Measurements from ENCODE around the gene STOM. TPM values are rescaled to one million over a fixed set of nuclear protein-coding genes. Genes with fewer than 3 reads are reported as not detected.

Gene STOM
- polyA plus RNA-seq, 1 donor: 71.4 TPM

DNA sequence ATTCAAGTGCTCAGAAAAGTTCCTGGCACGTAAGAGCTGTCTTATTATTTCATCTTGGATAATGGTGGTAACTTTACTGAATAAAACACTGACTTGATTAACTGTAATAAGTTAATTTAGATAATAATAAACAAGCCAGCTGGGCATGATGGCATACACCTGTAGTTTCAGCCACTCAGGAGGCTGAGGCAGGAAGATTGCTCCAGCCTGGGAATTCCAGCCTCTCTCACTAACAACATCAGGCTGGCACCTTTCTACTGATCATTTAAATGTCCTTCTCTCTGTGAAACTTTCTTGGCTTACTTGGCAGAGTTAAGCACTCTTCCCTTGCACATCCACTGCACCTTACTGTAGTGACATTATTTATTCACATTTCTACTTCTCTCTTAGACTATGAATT lies 20.0 kb downstream of the STOM start:
- H3K36me3 ChIP-seq (ENCODE audit: control insufficient read depth, insufficient read depth, low read length): peaks cover 38% of the 10 kb centered on the region
- H3K27me3 ChIP-seq (ENCODE audit: control insufficient read depth, insufficient read depth, low read length): no peaks in the 10 kb centered on the region
- DNase-seq: no peak
- no peak overlapping the region for H3K4me3 ChIP-seq (ENCODE audit: low read length)
- H3K9me3 ChIP-seq (ENCODE audit: control insufficient read depth, low read depth, low read length): no peaks in the 10 kb centered on the region
- peaks cover 11% of the 10 kb centered on the region for H3K4me1 ChIP-seq (ENCODE audit: control insufficient read depth, insufficient read depth, low read length)
- WGBS (ENCODE audit: insufficient coverage, low lambda C conversion rate): no CpG with 5 or more reads among the region's 1 CpG
- H3K27ac ChIP-seq (ENCODE audit: low read length): no peak overlapping the region

DNA sequence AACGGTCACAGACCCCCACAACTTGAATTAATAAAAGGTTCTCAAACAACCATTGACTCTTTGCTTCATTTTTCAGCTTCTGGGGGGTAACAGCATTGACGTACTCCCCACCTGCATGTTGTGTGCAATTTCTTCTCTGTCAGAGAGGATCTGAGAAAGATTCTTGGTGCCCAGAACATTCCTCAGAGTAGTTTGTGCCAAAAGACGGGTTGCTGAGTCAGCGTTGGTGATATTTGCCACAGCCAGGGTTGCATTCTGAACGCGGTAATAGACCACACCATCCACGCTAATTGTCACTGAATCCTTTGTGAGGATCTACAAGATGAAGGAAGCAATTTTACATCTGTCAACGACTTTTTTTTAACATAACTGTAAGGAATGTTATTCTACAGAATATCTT lies 21.0 kb downstream of the STOM start:
- DNase-seq: no peak
- H3K27ac ChIP-seq (ENCODE audit: low read length): no peak overlapping the region
- H3K4me1 ChIP-seq (ENCODE audit: control insufficient read depth, insufficient read depth, low read length): peaks cover 8% of the 10 kb centered on the region
- H3K9me3 ChIP-seq (ENCODE audit: control insufficient read depth, low read depth, low read length): no peaks in the 10 kb centered on the region
- H3K36me3 ChIP-seq (ENCODE audit: control insufficient read depth, insufficient read depth, low read length): peaks cover 38% of the 10 kb centered on the region
- no peak overlapping the region for H3K4me3 ChIP-seq (ENCODE audit: low read length)
- no peaks in the 10 kb centered on the region for H3K27me3 ChIP-seq (ENCODE audit: control insufficient read depth, insufficient read depth, low read length)
- WGBS (ENCODE audit: insufficient coverage, low lambda C conversion rate): 83% methylated on average over 1 of the region's 8 CpGs

DNA sequence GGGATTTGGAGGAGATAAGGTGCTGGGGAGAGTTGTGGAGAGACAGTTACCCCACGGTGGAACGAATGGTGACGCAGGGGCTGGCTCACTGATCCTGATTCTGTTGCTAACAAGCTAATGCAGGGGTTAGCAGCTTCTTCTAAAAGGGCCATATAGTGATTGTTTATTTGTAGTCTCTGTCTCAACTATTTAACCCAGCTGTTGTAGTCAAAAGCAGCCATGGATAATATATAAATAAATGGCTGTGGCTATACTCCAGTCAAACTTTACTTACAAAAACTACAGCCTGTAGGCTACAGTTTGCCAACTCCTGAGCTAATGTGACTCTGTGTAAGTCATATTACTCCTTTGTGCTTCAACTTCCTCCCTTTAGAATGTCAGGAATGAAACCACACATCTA lies 21.8 kb downstream of the STOM start:
- no peak overlapping the region for H3K27ac ChIP-seq (ENCODE audit: low read length)
- no CpG with 5 or more reads among the region's 3 CpGs for WGBS (ENCODE audit: insufficient coverage, low lambda C conversion rate)

DNA sequence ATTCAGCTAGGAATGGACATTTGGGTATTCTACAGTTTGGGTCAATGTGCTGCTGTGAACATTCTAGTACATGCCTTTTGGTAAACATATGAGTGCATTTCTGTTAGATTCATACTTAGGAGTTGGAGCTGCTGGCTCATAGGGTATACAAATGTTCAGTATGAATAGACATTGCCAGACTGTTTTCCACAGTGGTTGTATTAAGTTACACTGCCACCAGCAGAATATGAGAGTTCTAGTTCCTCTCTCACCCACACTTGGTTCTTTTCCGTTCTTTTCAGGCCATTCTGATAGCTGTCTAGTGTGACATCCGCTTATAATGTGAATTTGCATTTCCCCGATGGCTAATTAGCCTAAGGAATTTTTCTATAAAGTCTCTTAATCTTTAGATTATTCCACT lies 25.0 kb downstream of the STOM start:
- no peak for DNase-seq
- 80% methylated on average over 1 of the region's 3 CpGs for WGBS (ENCODE audit: insufficient coverage, low lambda C conversion rate)
- Histone ChIP-seq H3K27me3 (ENCODE audit: control insufficient read depth, insufficient read depth, low read length) (no peaks in the 10 kb centered on the region), H3K4me1 (ENCODE audit: control insufficient read depth, insufficient read depth, low read length) (no peaks in the 10 kb centered on the region), H3K4me3 (ENCODE audit: low read length) (no peak overlapping the region), H3K27ac (ENCODE audit: low read length) (no peak overlapping the region), H3K36me3 (ENCODE audit: control insufficient read depth, insufficient read depth, low read length) (peaks cover 35% of the 10 kb centered on the region), H3K9me3 (ENCODE audit: control insufficient read depth, low read depth, low read length) (no peaks in the 10 kb centered on the region)

More for the DNA sequence above, 21.8 kb downstream of the STOM start:
- H3K4me3 ChIP-seq (ENCODE audit: low read length): no peak overlapping the region
- H3K4me1 ChIP-seq (ENCODE audit: control insufficient read depth, insufficient read depth, low read length): peaks cover 2% of the 10 kb centered on the region
- peaks cover 32% of the 10 kb centered on the region for H3K36me3 ChIP-seq (ENCODE audit: control insufficient read depth, insufficient read depth, low read length)
- H3K27me3 ChIP-seq (ENCODE audit: control insufficient read depth, insufficient read depth, low read length): no peaks in the 10 kb centered on the region
- H3K9me3 ChIP-seq (ENCODE audit: control insufficient read depth, low read depth, low read length): no peaks in the 10 kb centered on the region
- no peak for DNase-seq

DNA sequence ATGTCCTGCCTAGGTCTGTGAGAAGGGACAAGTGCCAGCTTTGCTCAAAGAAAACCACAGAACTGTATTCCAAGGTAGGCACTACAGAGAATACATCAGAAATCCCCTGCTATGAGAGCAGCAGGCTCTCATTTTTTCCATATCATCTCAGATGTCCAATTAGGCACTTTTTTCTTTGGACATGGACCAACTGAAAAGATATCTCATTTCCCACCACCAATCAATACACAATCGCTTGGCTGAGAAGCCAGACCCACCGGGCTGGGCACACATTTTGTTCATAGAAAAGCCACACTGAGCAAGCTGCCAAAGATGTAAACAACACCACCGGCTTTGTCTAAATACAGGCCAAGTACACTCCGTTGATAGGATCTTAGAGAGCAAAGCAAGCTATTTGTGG lies 25.9 kb downstream of the STOM start:
- no peak overlapping the region for H3K27ac ChIP-seq (ENCODE audit: low read length)
- no CpG with 5 or more reads among the region's 4 CpGs for WGBS (ENCODE audit: insufficient coverage, low lambda C conversion rate)
- no peaks in the 10 kb centered on the region for H3K4me1 ChIP-seq (ENCODE audit: control insufficient read depth, insufficient read depth, low read length)
- no peak for DNase-seq
- no peaks in the 10 kb centered on the region for H3K9me3 ChIP-seq (ENCODE audit: control insufficient read depth, low read depth, low read length)
- H3K27me3 ChIP-seq (ENCODE audit: control insufficient read depth, insufficient read depth, low read length): no peaks in the 10 kb centered on the region
- no peak overlapping the region for H3K4me3 ChIP-seq (ENCODE audit: low read length)
- H3K36me3 ChIP-seq (ENCODE audit: control insufficient read depth, insufficient read depth, low read length): peaks cover 39% of the 10 kb centered on the region

DNA sequence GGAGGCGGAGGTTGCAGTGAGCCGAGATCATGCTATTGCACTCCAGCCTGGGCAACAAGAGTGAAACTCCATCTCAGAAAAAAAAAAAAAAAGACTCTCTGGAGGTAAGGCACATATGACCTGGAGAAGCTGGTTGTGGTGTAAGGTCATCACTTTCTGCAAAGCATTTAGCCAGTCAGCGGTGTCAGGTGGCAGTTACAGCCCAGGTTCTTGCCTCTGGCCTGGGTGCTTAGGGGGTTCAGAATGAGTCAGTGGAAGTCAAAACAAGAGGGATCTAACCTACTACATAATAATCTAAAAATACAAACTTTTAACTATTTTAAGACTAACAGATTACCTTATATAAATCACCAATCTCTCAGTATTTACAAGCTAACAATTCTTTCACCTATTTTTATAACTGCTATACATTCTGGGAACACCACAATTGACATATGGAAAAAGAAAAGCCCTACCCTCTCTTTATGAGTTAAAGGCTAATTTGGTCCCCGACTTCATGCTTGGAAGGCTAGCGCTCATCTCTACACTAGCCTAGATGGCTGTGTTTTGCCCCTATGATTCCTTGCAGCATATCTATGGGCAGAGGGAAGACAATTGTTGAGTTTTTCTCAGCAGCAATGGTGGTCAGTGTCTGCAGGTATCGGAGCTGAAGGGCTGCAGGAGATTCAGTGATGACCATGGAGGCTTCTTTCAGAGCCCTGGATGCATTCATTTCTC lies 29.2 kb downstream of the STOM start:
- 100% methylated on average over 2 of the region's 6 CpGs for WGBS (ENCODE audit: insufficient coverage, low lambda C conversion rate)
- no peak overlapping the region for H3K27ac ChIP-seq (ENCODE audit: low read length)
- no peaks in the 10 kb centered on the region for H3K27me3 ChIP-seq (ENCODE audit: control insufficient read depth, insufficient read depth, low read length)
- H3K4me3 ChIP-seq (ENCODE audit: low read length): no peak overlapping the region
- H3K36me3 ChIP-seq (ENCODE audit: control insufficient read depth, insufficient read depth, low read length): peaks cover 39% of the 10 kb centered on the region
- H3K9me3 ChIP-seq (ENCODE audit: control insufficient read depth, low read depth, low read length): no peaks in the 10 kb centered on the region
- no peaks in the 10 kb centered on the region for H3K4me1 ChIP-seq (ENCODE audit: control insufficient read depth, insufficient read depth, low read length)
- DNase-seq: no peak

DNA sequence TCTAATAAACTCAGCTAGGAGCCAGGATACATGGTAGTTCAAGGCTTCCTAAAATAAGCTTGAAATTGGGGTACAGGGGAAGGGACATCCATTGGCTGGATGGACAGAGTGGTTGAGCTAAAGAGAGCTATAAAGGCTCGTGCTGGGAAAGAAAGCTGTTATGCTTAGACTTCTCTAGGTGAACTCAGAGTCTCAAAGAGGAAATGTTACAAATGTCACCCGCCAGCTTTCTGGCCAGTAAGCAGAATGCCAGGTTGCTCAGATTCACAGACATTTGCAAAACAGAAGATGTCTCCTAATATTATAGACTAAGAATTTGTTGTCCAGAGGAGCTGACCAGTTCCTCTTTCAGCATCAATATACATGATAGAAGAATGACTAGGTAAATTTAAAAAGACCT lies 30.6 kb downstream of the STOM start:
- no CpG with 5 or more reads among the region's 2 CpGs for WGBS (ENCODE audit: insufficient coverage, low lambda C conversion rate)
- Histone ChIP-seq H3K27ac (ENCODE audit: low read length) (no peak overlapping the region), H3K36me3 (ENCODE audit: control insufficient read depth, insufficient read depth, low read length) (peaks cover 41% of the 10 kb centered on the region), H3K9me3 (ENCODE audit: control insufficient read depth, low read depth, low read length) (no peaks in the 10 kb centered on the region), H3K27me3 (ENCODE audit: control insufficient read depth, insufficient read depth, low read length) (no peaks in the 10 kb centered on the region), H3K4me3 (ENCODE audit: low read length) (no peak overlapping the region), H3K4me1 (ENCODE audit: control insufficient read depth, insufficient read depth, low read length) (no peaks in the 10 kb centered on the region)
- DNase-seq: no peak

DNA sequence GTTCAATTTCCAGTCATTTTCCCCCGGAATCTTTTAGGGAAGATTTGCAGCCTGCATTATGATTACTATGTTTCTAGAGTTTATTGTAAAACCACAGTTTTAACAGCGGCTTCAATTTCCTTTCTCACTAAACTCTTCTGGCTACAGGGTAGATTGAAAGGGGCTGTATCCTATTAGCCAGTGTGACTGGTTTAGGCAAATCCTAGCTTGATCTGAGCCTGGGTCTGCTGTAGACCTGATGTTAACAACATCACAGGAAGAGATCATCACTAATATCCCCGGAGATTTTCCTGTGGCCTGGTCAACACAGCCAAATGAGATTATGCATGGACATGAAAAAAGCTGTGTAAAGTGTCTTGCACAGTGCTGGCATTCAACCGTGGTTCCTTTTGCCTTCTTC lies 33.4 kb downstream of the STOM start:
- WGBS (ENCODE audit: insufficient coverage, low lambda C conversion rate): 67% methylated on average over 1 of the region's 4 CpGs
- no peak for DNase-seq
- H3K36me3 ChIP-seq (ENCODE audit: control insufficient read depth, insufficient read depth, low read length): peaks cover 60% of the 10 kb centered on the region
- H3K27me3 ChIP-seq (ENCODE audit: control insufficient read depth, insufficient read depth, low read length): no peaks in the 10 kb centered on the region
- no peaks in the 10 kb centered on the region for H3K9me3 ChIP-seq (ENCODE audit: control insufficient read depth, low read depth, low read length)
- no peaks in the 10 kb centered on the region for H3K4me1 ChIP-seq (ENCODE audit: control insufficient read depth, insufficient read depth, low read length)
- no peak overlapping the region for H3K27ac ChIP-seq (ENCODE audit: low read length)
- H3K4me3 ChIP-seq (ENCODE audit: low read length): no peak overlapping the region

DNA sequence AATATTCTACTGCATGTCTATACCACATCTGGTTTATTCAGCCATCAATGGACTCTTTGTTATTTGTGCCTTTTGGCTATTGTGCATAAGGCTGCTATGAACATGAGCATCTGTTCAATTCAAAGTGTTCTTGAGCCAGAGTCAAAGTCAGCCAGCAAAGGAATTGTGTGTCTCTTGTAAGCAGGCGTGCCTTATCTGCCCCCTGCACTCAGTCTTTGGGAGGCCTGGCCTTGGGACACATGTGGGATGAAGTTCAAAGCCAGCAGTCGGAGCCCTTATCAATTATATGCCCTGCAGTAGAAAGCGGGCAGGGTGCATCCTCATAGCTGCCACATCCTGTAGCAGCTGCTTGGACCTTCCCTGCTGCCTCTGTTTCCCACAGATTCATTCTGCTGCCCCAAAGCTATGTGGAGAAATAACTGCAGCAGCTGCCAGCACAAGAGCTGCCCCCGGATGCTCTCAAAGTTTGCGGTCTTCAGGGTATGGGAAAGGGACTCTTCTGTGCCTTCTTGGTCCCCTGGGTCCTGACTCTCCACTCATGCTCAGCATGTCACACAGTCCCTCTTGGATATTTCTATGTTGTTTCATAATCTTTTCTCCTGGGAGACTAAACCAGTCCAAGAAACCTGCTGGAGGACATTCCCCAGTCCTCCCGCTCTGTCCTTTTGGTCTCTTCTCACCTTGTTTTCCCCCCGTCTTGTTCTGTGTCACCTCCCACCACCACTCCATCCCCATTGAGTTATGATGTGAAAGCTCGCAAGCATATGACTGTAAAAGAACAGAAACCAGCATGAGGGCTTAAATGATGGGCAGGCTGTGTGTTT lies 35.9 kb downstream of the STOM start:
- DNase-seq: no peak
- no peaks in the 10 kb centered on the region for H3K27me3 ChIP-seq (ENCODE audit: control insufficient read depth, insufficient read depth, low read length)
- 80% methylated on average over 1 of the region's 8 CpGs for WGBS (ENCODE audit: insufficient coverage, low lambda C conversion rate)
- peaks cover 69% of the 10 kb centered on the region for H3K36me3 ChIP-seq (ENCODE audit: control insufficient read depth, insufficient read depth, low read length)
- H3K27ac ChIP-seq (ENCODE audit: low read length): no peak overlapping the region
- no peak overlapping the region for H3K4me3 ChIP-seq (ENCODE audit: low read length)
- no peaks in the 10 kb centered on the region for H3K4me1 ChIP-seq (ENCODE audit: control insufficient read depth, insufficient read depth, low read length)
- H3K9me3 ChIP-seq (ENCODE audit: control insufficient read depth, low read depth, low read length): no peaks in the 10 kb centered on the region

DNA sequence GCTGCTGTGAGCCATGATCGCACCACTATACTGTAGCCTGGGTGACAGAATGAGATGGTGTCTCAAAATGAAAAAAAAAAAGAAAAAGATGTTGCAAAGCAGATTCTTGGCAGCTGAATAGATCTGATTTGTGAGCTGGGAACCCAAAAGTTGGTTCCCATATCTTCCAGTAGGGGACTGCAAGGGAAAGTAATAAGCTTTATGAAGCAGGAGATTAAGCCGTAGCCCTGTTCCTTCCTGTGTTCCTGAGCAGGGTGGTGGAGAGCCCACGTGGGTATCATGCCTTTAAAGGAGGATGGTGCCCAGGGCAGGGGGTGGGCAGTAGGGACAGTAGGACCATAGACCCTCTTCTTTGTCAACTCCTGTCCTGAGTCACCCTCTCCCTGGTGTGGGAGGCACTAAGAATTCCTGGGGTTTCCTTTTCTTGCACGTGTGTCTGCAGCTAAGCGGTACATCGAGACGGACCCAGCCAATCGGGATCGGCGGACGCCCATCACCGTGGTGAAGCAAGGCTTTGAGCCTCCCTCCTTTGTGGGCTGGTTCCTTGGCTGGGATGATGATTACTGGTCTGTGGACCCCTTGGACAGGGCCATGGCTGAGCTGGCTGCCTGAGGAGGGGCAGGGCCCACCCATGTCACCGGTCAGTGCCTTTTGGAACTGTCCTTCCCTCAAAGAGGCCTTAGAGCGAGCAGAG lies 37.9 kb downstream of the STOM start:
- Histone ChIP-seq H3K4me3 (ENCODE audit: low read length) (no peak overlapping the region), H3K36me3 (ENCODE audit: control insufficient read depth, insufficient read depth, low read length) (peaks cover 79% of the 10 kb centered on the region), H3K27ac (ENCODE audit: low read length) (no peak overlapping the region), H3K9me3 (ENCODE audit: control insufficient read depth, low read depth, low read length) (no peaks in the 10 kb centered on the region), H3K4me1 (ENCODE audit: control insufficient read depth, insufficient read depth, low read length) (no peaks in the 10 kb centered on the region), H3K27me3 (ENCODE audit: control insufficient read depth, insufficient read depth, low read length) (no peaks in the 10 kb centered on the region)
- no peak for DNase-seq
- 89% methylated on average over 1 of the region's 14 CpGs for WGBS (ENCODE audit: insufficient coverage, low lambda C conversion rate)

Measured in large intestine (tissue), 3 donors.